HG03565 (cell line): ENCODE results near the gene BCAS4.
A peak's percentile ranks its signal among the peaks of the same experiment; 100 is the strongest.

Experiments used
- ATAC-seq: cut with Tn5 transposase; IDR thresholded peaks from one replicate; pipeline ENCODE4 v1.9.1; 2021; ENCODE audit warnings: mild to moderate bottlenecking, moderate library complexity; ENCODE audit not compliant: unreplicated experiment

BCAS4 gene

GRCh38 chr20:50898475-50898874, 103.6 kb downstream of the BCAS4 start:
- ATAC-seq: no peak

DNA sequence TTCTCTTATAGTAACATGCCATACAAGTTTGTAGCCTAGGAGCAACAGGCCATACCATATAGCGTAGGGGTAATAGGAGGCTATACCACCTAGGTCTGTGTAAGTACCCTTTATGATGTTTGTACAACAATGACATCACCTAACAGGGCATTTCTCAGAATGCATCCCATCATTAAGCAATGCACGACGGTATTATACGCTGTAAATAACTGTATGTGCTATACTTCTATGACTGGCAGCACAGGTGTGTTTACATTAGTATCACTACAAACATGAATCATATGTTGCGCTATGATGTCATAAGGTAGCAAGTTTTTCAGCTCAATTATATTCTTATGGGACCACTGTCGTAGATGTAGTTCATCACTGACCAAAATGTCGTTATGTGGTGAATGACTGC, 105.4 kb downstream of the BCAS4 start:
- no peak for ATAC-seq

GRCh38 chr20:50901301-50901700, 106.4 kb downstream of the BCAS4 start:
- no peak for ATAC-seq

DNA sequence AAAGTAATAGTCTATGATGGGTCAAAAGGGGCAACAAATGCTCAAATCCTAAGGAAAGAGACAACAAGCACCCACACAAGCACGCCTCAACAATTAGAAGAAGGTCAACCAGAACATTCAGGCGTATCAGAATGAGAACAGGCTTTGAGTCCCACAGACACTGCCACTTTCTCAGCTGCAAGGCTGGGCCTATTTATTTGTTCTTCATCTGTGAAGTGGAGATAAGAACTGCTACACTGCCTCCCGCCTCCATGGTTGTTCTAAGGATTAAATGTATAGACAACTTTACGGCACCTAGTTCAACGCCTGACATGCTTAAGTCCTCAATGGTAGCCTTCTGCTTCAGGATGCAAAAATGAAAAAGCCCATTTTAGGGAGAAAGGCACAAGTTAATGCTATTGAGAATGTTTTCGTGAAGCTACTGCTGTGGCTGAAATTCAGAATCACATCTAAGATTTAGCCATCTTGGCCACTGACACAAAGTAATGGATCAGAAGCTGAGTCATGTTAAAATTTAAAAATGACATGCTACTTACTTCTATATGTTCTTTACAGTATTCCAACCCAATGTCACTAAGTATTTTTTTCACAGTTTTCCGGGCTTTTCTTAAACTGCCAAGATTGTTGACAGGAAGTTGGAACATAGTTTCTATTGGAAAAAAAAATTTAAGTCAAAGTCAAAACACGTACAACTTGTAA, 108.6 kb downstream of the BCAS4 start:
- ATAC-seq: no peak

DNA sequence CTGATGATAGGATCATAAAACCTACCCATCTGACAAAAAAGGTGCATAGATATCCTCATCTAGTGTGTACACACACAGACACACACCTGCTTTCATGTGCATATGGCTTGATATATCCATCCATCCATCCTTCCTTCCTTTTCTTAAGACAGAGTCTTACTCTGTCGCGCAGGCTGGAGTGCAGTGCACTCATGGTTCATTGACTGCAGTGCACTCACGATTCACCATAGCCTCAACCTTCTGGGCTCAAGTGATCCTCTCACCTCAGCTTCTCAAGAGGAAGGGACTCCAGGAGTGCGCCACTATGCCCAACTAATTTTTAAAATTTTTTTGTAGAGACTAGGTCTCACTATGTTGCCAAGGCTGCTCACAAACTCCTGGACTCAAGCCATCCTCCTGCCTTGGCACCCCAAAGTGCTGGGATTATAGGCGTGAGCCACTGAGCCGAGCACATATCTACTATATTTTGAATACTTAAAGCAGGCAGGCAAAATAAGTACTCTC, 109.3 kb downstream of the BCAS4 start:
- no peak for ATAC-seq

- ATAC-seq: no peak
These were observed 114.6 kb downstream of the BCAS4 start for GRCh38 chr20:50909413-50909812.

GRCh38 chr20:50911030-50911429, 116.2 kb downstream of the BCAS4 start:
- no peak for ATAC-seq

DNA sequence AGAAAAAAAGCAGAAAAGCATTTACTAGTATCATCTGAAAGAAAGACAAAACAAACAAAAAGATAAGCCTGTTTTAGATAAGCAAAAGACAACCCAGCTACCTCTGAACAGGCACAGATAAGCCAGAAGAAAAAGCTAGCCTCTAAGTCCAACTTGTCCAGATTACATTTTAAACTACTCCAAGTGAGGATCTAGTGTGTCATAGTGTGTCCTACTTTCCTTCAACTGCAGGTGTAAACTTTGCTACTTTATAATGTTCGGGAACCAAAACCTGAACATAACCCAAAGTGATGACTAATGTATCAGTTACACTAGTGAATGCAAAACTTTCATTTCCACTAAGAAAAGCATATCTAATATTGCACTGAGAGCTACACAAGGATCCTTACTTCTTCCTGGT, 116.9 kb downstream of the BCAS4 start:
- ATAC-seq: peak; percentile 45

- no peak for ATAC-seq
These were observed 119.0 kb downstream of the BCAS4 start for GRCh38 chr20:50913690-50914375.

DNA sequence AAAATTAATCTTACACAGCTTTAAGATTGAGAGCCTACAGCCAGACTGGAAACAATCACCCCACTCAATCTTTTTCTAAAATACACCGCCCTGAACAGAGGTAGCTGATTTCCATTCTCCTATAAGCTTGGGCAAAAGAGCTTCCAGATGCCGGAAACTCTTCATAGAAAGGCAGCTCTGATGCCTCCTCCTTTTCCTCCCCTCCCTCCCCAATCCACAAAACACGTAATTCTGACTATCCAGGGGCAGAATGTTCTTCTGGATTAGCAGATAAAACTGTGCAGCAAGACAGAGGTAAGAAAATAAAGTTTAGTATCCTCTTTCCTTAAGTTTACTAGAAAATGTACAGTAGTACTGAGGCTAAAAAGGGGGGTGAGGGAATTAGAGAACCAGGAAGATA, 120.6 kb downstream of the BCAS4 start:
- ATAC-seq: no peak

- ATAC-seq: no peak
These were observed 121.4 kb downstream of the BCAS4 start for GRCh38 chr20:50916257-50916656.

- no peak for ATAC-seq
These were observed 122.1 kb downstream of the BCAS4 start for GRCh38 chr20:50916934-50917333.

- ATAC-seq: no peak
These were observed 123.5 kb downstream of the BCAS4 start for GRCh38 chr20:50918403-50918802.

GRCh38 chr20:50919567-50919966, 124.7 kb downstream of the BCAS4 start:
- no peak for ATAC-seq

DNA sequence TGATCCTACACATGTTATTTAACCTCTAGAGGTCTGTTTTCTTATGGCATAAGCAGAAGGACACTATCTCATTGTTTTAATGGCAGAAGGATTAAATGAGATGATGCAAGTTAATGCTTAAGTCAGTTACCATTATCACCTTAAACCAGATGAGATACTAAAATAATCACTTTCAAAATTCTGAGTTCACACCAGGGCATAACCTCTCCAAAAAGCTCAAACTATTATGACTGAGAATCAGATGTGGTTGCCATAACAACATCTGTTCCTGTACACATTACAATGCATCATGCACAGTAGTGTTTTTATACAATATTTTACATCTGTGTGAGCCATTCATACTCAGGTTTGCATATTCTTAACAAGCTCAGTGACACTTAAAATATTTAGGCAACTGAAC, 126.1 kb downstream of the BCAS4 start:
- no peak for ATAC-seq

DNA sequence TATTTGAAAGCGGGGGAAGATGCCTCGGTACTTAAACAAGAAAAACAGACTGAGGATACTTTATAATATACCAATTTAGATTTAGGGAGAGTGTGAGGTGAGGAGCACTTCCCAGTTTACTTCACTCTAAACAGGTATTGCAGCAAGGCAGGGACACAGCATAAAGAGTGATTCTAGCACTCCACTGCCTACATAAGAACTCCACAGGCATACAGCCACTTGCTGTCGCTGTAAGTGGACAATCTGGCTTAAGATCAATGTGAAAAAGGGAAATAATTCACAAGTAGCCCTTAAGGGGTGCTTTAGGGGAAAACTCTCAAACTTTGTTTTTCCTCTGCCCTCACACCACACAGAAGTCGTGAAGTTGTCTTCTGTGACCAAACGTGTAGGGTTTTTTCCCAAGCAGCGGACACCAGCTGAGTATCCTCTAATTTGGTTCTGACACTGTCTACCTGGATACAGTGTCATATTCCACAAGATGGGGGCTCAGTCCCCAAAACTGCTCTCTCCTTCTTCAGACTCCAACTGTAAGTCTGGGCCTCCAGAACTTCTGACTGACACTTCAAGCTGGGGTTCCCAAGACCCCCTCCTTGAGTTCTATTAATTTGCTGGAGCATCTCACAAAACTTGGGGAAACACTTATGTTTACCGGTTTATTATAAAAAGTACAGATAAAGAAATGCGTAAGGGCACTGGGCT, 127.1 kb downstream of the BCAS4 start:
- no peak for ATAC-seq

GRCh38 chr20:50924261-50924920, 129.5 kb downstream of the BCAS4 start:
- no peak for ATAC-seq

- no peak for ATAC-seq
These were observed 131.7 kb downstream of the BCAS4 start for GRCh38 chr20:50926530-50926929.
